Endometrial microvascular endothelial cells (primary cell): Measurements from ENCODE around the gene CHD6. TPM values are rescaled to one million over a fixed set of nuclear protein-coding genes. Genes with fewer than 3 reads are reported as not detected.

Experiments used
- in situ Hi-C: cut with HindIII; loops from 2 replicates; pipeline ENCODE4 v1.10.0; 2017; ENCODE audit warnings: low sequenced_read_pairs, low pct_unique_long_range_greater_than_20kb; ENCODE audit errors: inconsistent ontology term
- total RNA-seq: library from RNA; depleted of rRNA; stranded (reverse); fragments of >200 nt; gene quantifications from one replicate; pipeline ENCODE4 v1.2.3, GENCODE V29; 2015; ENCODE audit errors: inconsistent ontology term

CHD6 gene
- total RNA-seq, 1 donor from 2014 or later, result 5.6 TPM

DNA sequence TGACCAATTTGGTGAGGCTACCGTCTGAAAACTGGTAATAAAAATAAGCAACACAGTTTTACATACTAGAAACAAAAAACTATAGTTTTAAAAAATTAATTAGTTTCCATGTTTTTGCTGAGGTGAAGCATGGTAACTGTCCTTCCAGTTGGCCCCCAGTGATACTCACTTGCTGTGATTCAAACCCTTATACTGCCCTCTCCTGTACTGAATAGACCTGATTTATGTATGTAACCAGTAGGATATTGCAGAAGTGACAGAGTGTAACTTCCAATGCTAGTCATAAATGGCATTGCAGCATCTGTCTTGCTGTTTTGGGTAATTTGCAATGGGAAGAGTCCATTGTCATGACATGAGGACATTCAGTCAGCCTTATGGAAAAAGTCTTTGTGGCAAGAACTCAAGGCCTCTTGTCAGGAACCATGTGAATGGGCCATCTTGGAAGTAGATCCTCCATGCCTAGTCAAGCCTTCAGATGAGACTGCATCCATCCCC is 8.9 kb upstream of the CHD6 start:
- in situ Hi-C loops, result no loop called here

DNA sequence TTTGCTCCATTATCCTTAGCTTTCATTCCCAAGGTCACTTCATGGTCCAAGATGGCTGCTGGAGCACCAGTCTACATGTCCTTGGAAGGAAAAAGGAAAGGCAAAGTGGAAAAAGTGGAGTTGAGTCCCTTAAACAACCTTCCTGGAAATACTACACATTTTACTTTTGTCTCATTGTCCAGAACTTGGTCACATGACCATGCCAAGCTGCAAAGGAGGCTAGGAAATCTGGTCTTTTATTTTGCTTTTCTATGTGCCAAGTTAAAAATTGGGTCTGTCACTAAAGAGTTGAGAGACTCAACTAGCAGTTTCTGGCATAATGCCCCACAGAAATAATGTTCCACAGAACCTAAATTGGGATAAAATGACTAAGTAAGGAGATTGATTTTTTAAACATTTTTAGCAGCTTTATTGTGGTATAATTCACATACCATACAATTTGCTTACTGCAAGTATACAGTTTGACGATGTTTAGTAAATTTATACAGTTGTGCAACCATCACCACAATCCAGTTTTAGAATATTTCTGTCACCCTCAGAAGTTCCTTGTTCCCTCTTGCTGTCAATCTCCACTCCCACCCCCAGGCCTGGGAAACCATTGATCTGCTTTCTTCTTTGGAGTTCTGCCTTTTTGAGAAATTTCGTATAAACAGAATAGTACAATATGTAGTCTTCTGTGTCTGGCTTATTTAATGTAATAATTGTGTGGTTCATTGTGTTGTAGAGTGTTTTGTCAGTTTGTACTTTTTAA is 5.6 kb upstream of the CHD6 start:
- in situ Hi-C loops, result no loop called here

DNA sequence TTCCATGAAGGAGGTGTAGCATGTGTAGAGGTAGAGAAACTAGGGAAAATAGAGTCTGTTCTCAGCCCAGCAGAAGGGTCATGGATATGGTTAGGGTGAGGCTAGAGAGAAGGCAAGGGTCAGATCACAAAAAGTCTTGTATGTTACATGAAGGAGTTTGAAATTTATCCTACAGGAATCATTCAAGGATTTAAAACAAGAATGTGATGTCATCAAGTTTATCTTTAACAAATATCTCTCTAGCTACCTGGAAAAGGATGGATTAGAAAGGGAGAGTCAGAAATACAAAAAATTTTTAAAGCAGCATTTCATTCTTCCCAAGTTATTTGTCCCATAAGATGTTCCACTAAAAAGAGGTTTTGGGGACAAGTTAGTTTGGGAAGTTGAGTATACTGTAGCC is 4.4 kb upstream of the CHD6 start:
- in situ Hi-C loops, result no loop called here

DNA sequence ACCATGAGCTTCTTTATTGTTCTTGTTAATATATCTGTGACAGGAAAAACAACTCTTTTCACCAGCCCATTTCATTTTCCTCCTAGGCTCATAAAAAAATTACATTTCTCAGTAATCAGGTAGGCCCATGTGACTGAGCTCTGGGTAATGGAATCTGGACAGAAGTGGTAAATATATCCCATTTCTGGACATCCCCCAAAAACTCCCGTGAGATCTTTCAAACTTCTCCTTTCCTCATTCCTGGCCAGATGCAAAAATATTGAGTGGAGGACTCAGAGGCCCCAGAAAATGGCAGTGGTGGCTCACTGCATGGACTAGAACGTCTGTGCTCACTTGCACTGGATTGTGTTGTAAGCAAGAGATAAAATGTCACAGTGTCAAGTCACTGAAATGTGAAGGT is 3.8 kb upstream of the CHD6 start:
- in situ Hi-C loops, result no loop called here

DNA sequence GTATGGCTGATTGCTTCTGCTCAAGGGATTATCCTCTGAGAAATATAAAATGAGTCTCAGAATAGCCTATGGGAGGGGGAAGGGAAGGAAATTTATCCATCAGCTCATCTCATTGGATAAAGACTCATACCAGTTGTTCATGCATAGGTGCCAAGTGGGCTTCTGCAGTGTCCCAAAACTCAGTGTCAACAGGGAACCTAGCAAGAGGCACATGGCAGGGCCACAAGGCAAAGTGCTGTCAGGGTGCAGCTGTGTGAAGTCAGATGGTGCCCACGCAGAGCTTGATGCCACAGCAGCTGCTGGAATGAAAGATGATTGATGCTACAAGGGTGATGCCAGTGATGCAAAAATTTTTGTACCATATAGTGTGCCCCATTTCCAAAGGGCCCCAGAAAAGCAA is 3.2 kb upstream of the CHD6 start:
- in situ Hi-C loops, result no loop called here

DNA sequence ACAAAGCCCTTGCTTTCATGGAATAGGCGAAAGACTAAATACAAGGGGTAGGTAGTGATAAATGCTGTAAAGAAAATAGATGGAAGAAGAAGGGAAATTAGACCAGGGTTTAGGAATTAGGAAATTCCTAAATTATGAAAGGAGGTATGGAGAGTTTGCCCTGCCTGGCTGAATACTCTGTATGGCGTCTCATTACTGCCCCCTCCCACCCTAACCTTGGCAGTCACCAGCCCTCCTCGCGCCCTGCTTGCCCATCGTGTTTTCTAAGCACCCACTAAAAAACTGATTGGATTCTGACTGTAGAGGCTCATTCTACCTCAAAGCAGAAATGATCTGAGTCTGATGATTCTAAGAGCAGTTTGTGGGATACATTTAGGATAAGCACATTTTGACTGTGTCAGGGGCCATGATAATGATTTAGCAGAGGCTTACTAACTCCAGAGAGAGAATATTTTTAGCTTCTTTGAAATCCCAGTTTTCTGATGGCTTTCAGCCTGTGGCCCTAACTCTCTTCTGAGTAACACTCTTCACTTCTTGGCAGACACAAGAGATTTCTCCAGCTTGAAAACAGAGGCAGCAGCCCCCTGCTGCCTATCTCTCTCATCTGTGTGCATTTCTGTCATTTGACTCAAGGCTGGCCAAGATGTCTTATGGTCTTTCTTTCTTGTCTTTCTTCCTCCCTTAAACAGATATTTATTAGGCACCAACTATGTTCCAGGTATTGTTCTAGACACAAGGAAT is 1.4 kb upstream of the CHD6 start:
- in situ Hi-C loops, result no loop called here

DNA sequence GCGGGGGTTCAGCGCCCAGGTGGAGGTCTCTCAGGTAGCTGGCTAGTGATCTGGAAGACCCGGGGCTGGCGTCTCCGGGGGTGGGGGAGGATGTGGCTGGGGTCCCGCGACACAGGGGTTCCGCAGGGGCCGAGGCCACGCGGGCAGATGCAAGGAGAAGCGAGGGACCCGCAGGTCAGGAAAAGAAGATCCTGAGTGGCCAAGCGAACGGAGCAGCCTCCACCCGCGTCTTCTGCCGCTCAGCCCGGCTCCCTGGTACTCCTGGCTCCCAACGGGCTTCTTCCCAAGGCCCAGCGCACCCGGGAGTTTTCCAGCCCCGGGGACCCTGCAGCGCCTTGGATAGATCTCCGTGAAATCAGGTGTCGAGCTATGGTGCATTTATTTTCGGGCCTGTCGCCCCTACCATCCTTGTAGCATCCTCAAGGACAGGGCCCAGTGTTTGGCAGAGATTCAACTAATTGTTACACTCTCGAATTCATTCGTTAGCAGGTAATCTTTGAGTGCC is 682 bp upstream of the CHD6 start:
- in situ Hi-C loops, result no loop called here

DNA sequence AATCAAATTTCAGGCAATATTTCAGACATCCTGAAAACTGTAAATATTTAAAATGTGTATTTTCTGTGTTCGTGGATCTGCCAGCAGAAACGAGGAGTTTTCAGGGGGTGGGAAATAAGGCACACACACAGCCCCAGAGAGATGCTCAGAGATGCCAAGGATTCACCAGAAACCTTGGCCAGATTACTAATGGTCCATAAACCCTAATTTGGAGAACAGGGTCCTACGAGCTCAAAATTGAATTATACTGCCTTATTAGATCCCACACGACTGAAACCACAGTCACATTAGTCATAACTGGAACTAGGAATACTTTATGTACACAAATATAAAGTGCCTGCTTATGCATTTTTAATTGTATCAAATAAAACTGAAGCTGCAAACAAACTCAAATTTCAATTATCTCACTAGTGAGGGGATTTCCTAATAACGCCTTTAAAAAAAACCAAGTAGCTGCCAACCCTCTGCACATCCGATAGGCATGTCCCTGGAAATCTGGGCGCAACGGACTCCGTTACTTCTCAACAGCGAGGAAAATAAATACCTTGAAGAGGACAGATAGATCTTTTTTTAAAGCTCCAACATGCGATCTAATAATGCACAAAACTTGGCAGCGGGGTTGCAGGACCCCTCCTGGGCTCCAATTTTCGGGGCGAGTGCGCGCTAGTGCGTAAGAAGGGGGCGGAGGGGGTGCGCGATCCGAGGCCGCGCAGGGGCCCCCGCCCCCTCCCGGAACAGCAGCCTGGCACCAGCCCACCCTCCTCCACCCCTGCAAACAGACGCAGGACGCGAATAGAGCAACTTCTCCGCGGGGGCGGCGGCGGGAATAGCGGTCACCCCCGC is 897 bp downstream of the CHD6 start:
- in situ Hi-C loops, result no loop called here

DNA sequence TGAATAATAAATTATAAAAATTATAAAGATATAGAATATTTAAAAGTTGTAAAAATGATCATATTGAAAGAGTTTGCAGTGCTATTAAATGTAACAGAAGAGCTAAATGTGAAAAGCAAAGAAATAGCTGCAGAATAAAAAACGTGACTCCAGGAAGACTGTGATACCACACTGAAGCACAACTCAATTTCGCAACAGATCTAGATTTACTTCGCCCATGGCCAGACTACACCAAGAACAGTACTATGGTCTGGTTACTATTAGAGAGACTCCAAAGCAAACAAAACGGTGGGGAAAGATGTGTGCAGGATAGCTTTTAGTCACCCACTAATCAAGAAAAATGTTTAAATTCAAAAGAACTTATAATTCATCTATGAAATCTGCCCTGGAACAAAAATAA is 1.9 kb downstream of the CHD6 start:
- in situ Hi-C loops, result no loop called here

DNA sequence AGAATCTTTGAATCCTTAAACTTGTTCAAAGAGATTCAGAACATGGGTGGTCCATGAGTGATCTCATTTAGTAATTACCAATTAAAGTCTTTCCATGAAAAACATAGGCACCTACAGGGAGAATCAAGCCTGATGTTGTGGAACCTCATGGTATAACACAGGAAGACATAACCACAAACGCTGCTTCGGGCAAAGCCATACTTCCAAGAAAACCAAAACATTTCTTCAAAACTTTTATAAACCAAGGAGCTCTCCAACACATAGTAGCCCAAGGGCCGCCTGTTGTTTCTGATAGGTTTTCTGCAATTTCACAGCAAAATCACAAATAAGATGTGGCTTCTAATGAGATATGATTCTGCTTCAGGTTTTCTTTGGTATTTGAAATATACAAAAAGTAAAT is 2.5 kb downstream of the CHD6 start:
- in situ Hi-C loops, result no loop called here

DNA sequence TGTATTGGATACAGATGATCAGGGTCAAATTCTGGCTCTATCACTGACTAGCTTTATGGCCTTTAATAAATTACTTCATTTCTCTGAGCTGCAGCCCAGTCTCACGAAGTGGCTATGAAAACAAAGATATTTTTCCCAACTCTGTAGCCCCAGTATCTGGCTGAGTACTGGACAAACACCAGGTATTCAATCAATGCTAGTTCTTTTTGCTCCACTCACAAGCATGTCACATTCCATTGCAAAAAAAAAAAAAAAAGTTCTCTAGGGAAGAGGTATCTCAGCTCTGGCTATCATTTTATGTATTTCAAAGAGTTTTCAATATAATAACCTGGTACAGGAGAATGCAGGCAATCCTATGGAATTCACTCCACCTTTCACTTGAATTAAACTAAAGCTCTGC is 3.1 kb downstream of the CHD6 start:
- in situ Hi-C loops, result no loop called here

DNA sequence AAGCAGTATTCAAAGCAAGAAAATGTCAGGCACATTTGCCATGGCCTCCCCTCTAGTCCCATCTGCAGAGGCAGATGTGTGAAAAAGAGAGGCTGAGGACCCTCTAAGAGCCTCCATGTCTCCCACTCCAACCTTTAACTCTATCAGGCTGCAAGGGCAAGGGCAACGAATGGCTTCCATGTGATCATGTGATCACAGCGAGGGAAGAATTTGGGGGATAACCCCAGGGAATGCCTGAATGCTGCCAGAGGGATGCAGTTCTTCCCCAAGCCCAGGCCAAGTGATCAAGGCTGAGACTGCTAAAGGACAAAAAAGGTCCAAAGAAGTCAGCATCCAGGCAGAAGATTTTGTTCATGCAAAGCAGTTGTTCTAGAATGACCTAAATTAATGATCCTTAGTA is 4.9 kb downstream of the CHD6 start:
- in situ Hi-C loops, result no loop called here

DNA sequence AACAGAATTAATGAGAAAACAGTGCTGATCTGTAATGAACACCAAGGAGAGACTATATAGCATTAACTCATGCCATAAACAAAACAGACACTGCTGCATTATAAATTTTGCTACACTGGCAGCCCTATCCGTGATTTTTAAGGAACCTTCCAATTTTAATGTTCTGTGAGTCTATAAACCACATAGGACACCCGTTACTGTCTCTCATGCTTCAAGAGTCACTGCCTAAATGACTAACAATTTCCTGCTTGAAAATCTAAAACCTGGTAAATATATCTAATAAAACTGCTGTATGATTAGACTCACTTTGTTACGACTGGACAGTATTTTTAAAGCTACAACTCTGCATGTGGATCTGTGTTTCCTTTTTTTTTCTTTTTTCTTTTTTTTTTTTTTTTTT is 8.7 kb downstream of the CHD6 start:
- in situ Hi-C loops, result no loop called here

DNA sequence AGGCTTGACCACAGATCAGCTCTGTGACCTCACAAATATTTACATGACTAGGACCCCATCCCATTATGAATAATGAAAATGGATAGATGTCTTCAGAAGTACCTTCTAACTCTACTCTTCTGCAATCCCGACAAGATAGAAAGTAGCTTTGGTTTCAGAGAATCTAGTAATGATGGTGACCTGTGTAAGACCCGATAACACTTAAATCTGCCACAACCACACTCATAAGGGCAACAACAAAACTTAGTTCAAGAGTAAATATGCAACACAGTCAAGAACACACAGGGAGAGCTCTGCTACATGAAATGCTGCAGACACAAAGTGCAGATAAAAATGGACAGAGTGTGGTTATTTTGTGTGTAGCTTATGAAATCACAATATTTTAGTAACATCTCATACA is 9.6 kb downstream of the CHD6 start:
- in situ Hi-C loops, result no loop called here

DNA sequence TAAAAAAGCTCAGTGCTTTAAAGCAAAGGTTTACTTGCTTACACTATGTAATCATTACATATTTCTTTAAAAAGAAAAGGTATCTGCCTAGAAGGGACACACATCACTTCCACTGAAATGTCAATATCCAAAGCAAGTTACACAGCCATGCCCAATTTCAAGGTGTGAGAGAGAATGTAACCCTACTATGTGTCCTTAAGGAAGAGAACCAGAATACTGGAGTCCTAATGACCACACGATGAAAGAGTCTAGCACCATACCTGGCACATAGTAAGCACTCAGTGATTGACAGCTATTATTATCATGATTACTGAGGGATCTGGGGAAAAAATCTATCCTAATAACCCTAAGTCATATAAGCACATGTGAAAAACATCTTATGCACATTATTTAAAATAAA is 10.4 kb downstream of the CHD6 start:
- in situ Hi-C loops, result no loop called here

DNA sequence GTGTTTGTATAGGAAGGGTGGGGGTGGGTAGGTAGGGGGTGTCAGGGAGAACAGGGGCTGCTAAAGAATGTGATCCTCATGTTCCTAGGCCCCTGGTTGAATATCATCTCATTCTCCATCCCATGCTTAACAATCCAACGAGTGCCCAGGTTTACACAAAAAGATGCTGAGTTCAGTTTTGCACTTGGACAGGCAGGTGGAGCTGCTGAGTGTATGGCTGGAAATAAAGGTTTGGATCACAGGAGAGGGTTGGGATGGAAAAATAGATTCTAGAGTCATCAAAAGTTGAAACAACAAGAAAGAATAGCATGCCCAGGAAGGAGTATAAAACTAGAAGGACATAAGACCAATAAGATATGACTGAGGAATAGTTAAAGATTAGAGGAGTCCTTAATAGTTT is 14.2 kb downstream of the CHD6 start:
- in situ Hi-C loops, result no loop called here

DNA sequence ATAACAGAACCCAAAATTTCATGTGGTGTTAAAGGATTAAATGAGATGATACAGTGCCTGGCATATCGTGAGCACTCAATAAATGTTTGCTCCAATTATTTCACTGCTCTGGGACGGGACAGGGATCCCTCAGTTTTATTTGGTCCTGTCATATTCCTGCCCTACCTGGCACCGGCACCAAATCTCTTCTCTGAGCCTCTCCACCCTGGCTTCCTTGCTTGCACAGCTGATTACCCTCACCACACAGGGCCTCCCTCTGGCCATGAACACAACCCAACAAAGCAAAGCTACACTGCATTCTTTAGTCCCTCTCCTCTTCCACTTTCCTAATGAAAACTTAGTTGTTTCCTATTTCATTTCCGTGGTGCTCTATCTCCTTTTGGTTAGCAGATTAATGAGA is 16.4 kb downstream of the CHD6 start:
- in situ Hi-C loops, result no loop called here

DNA sequence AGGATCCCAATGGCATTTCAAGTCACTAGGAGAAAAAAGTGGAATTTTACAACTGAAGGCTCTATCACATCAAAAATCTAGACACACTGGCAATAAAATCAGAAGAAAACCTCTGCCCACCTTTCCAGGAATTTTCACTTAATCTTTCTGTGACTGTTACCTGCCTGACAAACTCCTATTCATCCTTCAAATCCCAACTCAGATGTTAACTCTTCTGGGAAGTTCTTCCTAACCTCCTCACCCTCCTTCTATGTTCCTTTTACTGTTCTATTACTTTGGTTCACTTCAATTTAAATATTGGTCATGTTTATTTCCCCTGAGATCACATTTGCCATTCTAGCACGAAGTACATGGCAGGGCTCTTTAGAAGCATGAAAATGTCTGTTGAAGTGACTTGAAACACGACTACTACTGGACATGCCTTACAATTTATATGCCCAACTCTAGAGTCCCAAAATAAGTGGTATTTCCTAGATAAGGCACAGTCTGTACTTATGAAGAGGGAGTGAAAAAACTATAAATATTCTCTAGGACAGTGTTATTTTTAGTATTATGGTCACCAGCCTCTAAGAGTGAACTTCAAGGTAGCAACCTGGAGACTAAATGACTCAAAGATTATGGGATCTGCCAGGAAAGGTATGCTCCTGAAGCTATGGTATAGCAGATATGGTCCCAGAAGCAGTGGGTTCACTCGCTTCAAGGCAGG is 17.1 kb downstream of the CHD6 start:
- in situ Hi-C loops, result no loop called here

DNA sequence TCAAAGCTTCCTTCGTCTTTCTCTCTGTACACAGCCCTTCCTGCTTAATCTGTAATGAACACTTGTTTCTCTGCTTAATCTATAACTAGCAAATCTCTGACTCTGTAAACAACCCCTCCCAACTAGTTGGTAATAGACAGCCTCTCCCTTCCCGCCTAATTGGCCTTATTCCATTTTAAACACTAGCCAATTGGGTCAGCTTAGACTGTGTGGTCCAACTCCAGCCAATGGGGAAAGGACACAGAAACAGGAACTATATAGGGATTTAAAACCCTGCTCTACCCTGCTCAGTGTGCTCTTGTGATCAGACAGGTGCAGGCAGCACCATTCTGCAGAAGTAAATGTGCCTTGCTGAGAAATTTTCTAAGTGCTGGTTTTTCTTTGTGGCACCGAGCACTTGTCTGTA is 18.5 kb downstream of the CHD6 start:
- in situ Hi-C loops, result no loop called here
